HuH-7.5 (cell line): ENCODE results near the gene GPC4.
"Not testable (repeated sequence)": the region's sequence is repeated elsewhere in the genome, so short reads cannot be mapped to it uniquely, and the experiment has no call there.

Experiments used
- DNase-seq: peaks from one replicate; pipeline ENCODE4 v3.0.0; 2011; ENCODE audit warnings: low spot score

The GPC4 gene

GRCh38 chrX:133365871-133366611 is 49.2 kb downstream of the GPC4 start:
- DNase-seq = no peak

DNA sequence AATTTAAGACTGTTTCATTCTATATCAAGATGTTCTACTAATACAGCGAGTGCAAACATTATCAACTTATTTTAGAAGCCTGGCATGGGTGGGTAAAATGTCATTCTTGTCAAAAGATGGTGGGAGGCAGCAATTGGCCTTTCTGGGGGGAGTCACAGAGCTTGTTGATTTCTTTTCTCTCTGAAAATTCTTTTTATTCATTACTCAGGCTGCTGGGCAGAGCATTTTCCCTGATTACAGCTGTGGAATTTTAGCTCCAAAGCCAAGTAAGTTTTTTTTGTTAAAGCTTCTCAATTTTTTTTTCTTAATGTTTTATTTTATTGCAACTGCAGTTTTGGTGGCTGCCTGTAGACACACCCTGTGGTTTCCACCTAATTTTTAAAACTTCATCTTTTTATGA is 50.4 kb downstream of the GPC4 start:
- no peak for DNase-seq

DNA sequence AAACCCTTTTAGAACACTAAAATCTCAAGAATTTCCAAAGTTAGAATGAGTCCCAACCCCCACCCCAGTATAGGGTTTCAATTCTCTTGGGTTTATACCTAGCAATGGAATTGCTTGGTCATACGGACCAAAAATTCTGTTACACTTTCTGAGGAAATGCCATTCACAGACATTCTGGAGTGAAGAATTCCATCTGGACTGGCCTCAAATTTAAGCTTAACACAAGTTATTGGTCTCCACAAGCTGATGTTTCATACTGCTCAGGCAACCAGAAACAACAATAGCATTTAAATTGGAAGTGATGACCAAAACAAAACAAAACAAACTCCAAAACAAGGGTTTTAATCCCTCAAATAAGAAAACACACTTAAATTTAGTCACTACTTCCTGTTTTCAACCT is 51.1 kb downstream of the GPC4 start:
- DNase-seq = no peak

DNA sequence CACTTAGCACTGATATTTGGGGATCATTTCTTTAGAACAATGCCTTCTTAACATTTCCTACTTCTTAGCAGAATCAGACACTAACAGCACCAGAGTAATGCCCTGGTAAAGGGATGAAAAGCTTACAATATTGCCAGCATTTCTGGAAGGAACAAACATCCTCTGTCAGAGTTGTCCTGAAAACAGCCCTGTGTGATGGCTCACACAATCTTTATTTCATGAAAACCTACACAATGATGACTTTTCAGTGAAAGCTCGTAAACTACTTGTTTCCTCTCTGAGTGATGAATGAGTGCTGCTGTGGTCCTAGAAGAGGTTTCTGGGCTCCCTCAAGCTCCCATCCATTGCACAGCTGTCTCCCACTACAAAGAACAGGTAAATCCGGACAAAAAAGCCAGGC is 52.8 kb downstream of the GPC4 start:
- DNase-seq = no peak

DNA sequence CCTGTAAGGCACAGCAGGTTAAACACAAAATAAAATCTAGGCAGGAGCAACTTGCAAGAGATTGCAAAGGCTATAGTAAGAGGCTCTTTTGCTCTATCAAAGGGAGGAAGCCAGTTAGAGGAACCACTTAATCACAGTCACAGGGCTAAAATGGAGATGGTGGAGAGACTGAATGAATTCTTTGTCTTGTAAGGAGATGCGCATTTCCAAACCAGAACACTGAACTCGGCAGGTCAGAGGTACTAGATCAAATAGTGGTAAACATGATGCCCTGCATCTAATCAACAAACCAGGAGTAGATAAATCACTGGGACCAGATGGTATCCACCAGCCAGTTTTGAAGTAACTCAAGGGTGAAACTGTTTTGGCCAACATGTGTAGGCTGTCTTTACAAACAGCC is 55.8 kb downstream of the GPC4 start:
- DNase-seq = no peak

DNA sequence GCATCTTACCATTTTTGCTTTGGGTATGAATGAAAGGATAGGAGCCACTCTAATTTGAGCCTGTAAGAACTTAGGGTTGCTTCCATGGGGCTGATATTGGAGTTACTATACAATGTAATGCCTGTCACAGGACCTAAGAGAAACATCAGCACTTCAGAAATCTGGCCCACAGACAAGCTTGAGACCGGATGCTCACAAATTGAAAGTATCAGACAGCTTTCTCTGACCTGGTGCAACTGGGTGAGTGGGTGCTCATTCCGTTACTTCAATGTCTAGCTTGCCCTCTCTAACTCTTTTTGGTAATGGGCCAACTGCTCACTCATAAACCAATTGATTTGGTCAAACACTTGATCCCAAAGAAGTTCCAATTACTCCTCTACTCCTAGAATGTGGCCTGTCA is 62.1 kb downstream of the GPC4 start:
- no peak for DNase-seq

DNA sequence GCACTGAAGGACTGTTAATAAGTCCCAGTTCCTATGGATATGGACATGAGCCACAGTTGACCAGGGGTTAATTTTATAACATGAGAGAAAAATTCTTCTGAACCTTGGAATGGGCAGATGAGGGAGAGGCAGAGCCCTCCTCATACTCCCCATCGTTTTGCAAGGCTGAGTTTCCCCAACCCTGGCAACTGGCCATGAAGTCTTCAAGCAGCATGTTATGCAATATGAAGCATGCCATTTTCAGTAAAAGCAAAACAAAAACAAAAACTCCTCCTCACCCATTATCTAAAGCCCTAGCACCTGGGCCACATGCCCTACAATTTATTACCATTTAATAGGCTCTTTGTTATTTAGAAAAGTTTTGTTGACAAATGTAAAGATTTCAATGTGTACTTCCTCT is 64.5 kb downstream of the GPC4 start:
- no peak for DNase-seq

- DNase-seq = no peak
These were observed 69.3 kb downstream of the GPC4 start for GRCh38 chrX:133346026-133346425.

- no peak for DNase-seq
These were observed 75.7 kb downstream of the GPC4 start for GRCh38 chrX:133339566-133339965.

- DNase-seq = no peak
These were observed 78.0 kb downstream of the GPC4 start for GRCh38 chrX:133337250-133337649.

- no peak for DNase-seq
These were observed 80.3 kb downstream of the GPC4 start for GRCh38 chrX:133335027-133335426.

DNA sequence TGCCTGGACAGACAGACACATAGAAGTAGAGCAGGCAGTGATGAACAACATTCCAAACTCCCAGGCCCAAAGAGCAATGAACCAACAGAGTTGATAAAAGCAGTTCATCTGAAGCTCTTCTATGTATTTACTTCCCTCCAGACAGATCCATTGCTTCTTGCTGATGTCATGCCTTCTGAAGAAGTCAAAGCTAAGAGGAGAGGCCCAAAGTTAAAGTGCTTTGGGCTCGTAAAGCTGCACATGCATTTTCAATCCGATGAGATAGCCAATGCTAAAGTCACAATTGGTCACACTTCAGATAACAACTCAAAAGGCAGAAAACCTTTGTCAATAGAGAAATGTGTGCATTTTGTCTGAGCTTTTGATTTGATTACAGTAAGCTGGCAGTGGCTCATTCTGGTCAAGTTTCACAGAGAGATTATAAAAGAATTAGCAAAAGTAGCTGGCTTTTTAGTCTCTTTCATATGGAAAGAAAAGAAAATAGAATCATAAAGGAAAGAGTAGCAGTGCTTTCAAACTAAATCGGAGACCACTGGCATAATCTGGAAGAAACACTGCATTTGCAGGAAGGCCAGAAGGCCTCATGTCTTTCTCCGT is 82.0 kb downstream of the GPC4 start:
- DNase-seq = no peak

DNA sequence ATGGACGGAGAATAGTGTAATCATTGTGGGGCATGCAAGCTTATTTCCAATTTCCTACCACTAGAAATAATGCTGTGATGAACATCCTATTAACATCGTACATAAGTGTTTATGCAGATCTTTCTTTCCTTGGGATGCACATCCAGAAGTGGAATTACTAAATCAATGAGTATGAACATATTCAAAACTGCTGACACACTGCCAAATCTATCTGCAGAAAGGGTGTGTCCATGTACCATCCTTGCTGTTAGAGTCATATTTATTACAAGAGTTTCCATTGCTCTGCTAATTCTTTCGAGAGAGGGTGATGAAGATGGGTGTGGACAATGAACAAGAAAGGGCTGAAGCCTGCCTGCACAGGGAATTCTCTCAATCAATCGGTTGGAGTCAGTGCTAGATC is 82.6 kb downstream of the GPC4 start:
- no peak for DNase-seq

- no peak for DNase-seq
These were observed 84.3 kb downstream of the GPC4 start for GRCh38 chrX:133330956-133331355.

GRCh38 chrX:133325422-133325821 is 89.9 kb downstream of the GPC4 start:
- no peak for DNase-seq

GRCh38 chrX:133323431-133323830 is 91.9 kb downstream of the GPC4 start:
- DNase-seq = no peak

GRCh38 chrX:133322269-133322668 is 93.0 kb downstream of the GPC4 start:
- not testable (repeated sequence) for DNase-seq

DNA sequence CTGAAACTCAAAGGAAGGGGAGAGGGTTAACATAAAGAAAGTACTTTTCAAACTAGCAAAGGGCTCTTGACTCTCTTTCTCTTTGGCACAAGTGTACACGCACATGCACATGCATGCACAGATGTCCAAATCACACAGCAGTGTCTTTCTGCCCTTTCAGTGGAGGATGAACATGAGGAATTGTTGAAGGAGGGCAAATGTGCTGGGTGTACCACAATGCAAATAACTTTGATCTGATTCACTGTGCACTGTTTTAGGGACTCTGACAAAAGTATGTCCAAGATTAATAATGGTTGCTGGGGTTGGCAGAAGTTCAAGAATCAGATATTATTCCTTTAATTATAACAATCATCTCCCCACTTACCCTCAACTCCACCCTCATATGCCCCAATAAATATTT is 93.8 kb downstream of the GPC4 start:
- DNase-seq = no peak

DNA sequence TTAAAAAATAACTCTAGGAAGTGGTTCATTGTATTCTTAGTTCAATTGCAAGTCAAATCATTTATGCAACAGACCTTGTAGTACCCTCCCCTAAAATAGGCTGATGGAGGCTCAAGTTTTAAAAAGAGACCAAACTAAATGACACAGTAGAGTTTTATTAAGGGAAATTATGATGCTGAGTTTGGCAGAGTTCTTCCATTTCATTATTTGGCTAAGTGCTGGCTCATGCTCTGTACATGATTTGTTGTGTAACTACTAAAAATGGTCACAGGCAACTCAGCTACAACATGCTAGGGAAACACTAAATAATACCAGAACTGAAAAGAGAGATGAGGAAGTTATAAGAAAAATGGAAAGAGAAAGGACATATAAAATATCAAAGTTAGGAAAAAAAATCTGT is 101.0 kb downstream of the GPC4 start:
- no peak for DNase-seq

DNA sequence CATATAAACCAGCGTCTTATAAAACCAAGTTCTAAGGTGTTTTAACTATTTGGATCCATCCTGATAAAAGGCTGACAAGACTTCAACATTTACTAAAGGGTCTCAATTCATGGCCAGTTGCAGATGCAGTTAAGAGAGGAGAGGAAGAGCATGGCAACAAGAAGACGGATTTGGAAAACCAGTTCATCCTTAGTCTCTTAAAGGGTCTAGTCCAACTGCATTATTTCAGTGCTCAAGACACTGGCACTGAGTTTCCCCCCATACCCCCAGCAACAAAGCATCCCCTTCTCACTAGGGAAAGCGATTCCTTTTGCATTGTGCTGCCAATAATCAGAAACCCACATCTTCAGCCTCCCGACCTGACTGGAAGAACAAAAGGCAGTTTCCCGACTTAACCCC is 106.8 kb downstream of the GPC4 start:
- no peak for DNase-seq

DNA sequence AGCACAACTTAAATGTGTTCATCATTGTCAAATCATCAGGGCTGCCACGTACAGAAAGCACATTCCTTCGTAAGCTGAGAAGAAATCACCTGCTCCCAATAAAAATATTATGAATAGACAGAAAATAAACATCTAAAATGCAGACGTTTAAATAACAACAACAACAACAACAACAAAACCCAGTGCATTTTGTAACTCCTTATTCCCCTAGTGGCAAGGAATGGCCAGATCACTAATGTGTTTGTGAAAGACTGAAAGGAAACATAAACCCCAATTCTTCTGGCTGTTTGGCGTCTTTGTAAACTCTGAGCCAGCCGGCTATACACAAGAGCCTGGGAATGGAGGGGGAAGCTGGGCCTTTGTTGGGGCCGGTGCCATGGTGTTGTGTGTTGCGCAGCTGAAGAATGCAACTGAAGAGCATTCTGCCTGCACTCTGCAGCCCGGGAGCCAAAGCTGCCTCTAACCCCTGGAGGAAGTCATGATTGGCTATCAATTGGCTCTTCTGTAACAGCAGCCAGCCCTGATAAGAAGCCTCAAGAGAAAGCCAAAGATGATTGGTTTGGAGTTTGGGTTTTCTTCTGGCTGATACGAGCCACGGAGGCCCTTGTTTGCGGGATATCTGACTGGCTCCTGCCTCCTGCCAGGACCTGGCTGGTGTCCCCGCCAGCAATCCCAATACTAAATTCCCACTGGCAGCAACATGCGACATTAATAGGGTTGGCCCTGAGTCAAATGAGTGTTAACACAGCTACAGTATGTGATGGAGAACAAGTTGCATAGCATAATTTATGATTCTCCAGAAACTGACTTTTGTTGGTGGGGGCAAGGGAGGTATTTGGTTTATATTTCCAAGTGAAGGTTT is 107.4 kb downstream of the GPC4 start:
- DNase-seq = no peak

- DNase-seq = no peak
These were observed 108.2 kb downstream of the GPC4 start for GRCh38 chrX:133307094-133307493.

- no peak for DNase-seq
These were observed 109.0 kb downstream of the GPC4 start for GRCh38 chrX:133306316-133306715.
